CD4-positive, alpha-beta memory T cell (primary cell): ENCODE data around the gene IST1. TPM values are rescaled to one million over a fixed set of nuclear protein-coding genes. Genes with fewer than 3 reads are reported as not detected.

Experiments
- CTCF ChIA-PET: fragments of 350-600 bp; sonication (Branson Sonifier 250); formaldehyde crosslinking; loops from one replicate; lab custom pipeline; 2021; ENCODE audit warnings: inconsistent platforms; ENCODE audit not compliant: partially characterized antibody; lab: Charles Lee
- POLR2A ChIA-PET: fragments of 350-600 bp; sonication (Branson Sonifier 250); formaldehyde crosslinking; loops from one replicate; lab custom pipeline; 2021; ENCODE audit not compliant: partially characterized antibody; lab: Charles Lee
- DNase-seq, 5 donors: peaks; one replicate each; pipeline versions ENCODE4 v3.0.0 to v3.0.0-alpha.2; 2020 to 2022; ENCODE audit warnings: mixed read lengths in 1 of 5
- H3K27ac ChIP-seq: one replicate; pipeline ENCODE4 v1.7.0; 2013; ENCODE audit warnings: low read depth, low read length
- H3K27me3 ChIP-seq: 2 replicates; pipeline ENCODE4 v1.7.0; 2013; ENCODE audit warnings: mild to moderate bottlenecking, low read length, moderate library complexity; ENCODE audit not compliant: insufficient read depth
- H3K36me3 ChIP-seq: 2 replicates; pipeline ENCODE4 v1.7.0; 2013; ENCODE audit warnings: mild to moderate bottlenecking, low read length, moderate library complexity; ENCODE audit not compliant: insufficient read depth
- H3K4me1 ChIP-seq: 2 replicates; pipeline ENCODE4 v1.7.0; 2013; ENCODE audit warnings: mild to moderate bottlenecking, low read length, moderate library complexity; ENCODE audit not compliant: insufficient read depth
- H3K4me3 ChIP-seq, 2 donors: one replicate each; pipeline ENCODE4 v1.7.0; 2013; ENCODE audit warnings: low read length in 2 of 2, mild to moderate bottlenecking in 1 of 2
- H3K9me3 ChIP-seq, 2 donors: one replicate each; pipeline ENCODE4 v1.7.0; 2013; ENCODE audit warnings: low read length in 2 of 2, control low read depth in 1 of 2; ENCODE audit not compliant: control insufficient read depth in 1 of 2
- H3K27ac Mint-ChIP-seq, 7 donors: one replicate each; pipeline ENCODE4 v1.8.0; 2020 to 2021; ENCODE audit warnings: mixed read lengths in 7 of 7, mild to moderate bottlenecking in 6 of 7, inconsistent platforms in 3 of 7, moderate library complexity in 3 of 7
- H3K27me3 Mint-ChIP-seq, 2 donors: one replicate each; pipeline ENCODE4 v1.8.0; 2020 to 2021; ENCODE audit warnings: mixed read lengths in 2 of 2
- H3K36me3 Mint-ChIP-seq, 2 donors: one replicate each; pipeline ENCODE4 v1.8.0; 2020 to 2021; ENCODE audit warnings: mixed read lengths in 2 of 2, inconsistent platforms in 1 of 2, mild to moderate bottlenecking in 1 of 2
- H3K4me1 Mint-ChIP-seq, 4 donors: one replicate each; pipeline ENCODE4 v1.8.0; 2020 to 2021; ENCODE audit warnings: mixed read lengths in 4 of 4, mild to moderate bottlenecking in 1 of 4
- H3K4me3 Mint-ChIP-seq, 8 donors: one replicate each; pipeline ENCODE4 v1.8.0; 2020 to 2021; ENCODE audit warnings: mixed read lengths in 8 of 8, mild to moderate bottlenecking in 7 of 8, moderate library complexity in 6 of 8, inconsistent platforms in 3 of 8
- H3K9me3 Mint-ChIP-seq, 8 donors: one replicate each; pipeline ENCODE4 v1.8.0; 2020 to 2021; ENCODE audit warnings: mixed read lengths in 8 of 8, mild to moderate bottlenecking in 5 of 8, inconsistent platforms in 3 of 8, moderate library complexity in 1 of 8
- intact Hi-C: fragments of 100-400 bp; cut with micrococcal nuclease; formaldehyde crosslinking; loops from one replicate; pipeline ENCODE4 v1.15.1; 2023
- polyA plus RNA-seq, 2 donors: library from polyadenylated mRNA; unstranded; fragments of 300-500 nt; fragmentation: Illumina TruSeq; gene quantifications; one replicate each; pipeline ENCODE4 v1.2.3, GENCODE V29; 2021
- total RNA-seq, 2 experiments: library from RNA; stranded (reverse); gene quantifications; one replicate each; pipeline ENCODE4 v1.2.3, GENCODE V29; 2021

Gene IST1
- total and polyA plus RNA-seq, 4 experiments from 2014 or later, result 180 to 287 (median 231) TPM

- H3K4me3 Mint-ChIP-seq, result peak overlapping the region in 1 of 8 donors; percentile 10
- peaks cover 0 to 3% (median 0%) of the 10 kb centered on the region in 8 donors for H3K9me3 Mint-ChIP-seq
- peak overlapping the region in 1 of 7 donors; percentile 69 for H3K27ac Mint-ChIP-seq
Measured at GRCh38 chr16:71878911-71879310, 16.4 kb upstream of the IST1 start.

GRCh38 chr16:71880176-71880575 lies 15.2 kb upstream of the IST1 start:
- Mint-ChIP-seq H3K4me1 (peaks cover 42 to 56% (median 50%) of the 10 kb centered on the region in 4 donors), H3K9me3 (peaks cover 0 to 3% (median 0%) of the 10 kb centered on the region in 8 donors), H3K27ac (peak overlapping the region in 2 of 7 donors; percentile 78 to 89), H3K27me3 (peaks cover 0 to 3% of the 10 kb centered on the region in 2 donors), H3K36me3 (peaks cover 18 to 41% of the 10 kb centered on the region in 2 donors), H3K4me3 (peak overlapping the region in 6 of 8 donors; percentile 40 to 84 (median 58))
- Histone ChIP-seq H3K4me1 (peaks cover 46% of the 10 kb centered on the region), H3K27me3 (no peaks in the 10 kb centered on the region), H3K36me3 (peaks cover 12% of the 10 kb centered on the region), H3K4me3 (peak overlapping the region in 1 of 2 donors; percentile 42), H3K9me3 (no peaks in the 10 kb centered on the region), H3K27ac (no peak overlapping the region)
- ChIA-PET CTCF (interaction anchor here (0.6 to 5.5 kb wide), 6 partner anchors 9 to 120 kb away, joined by 3 to 53 read pairs (median 3); partner anchors contain the start of gene AP1G1), POLR2A (interaction anchor here (1.0 to 9.7 kb wide), 5 partner anchors 9 to 71 kb away, joined by 3 to 225 read pairs (median 6); partner anchors contain the start of genes AP1G1, ATXN1L and IST1)
- DNase-seq, result no peak
- intact Hi-C loops, result loop anchor here (5.0 kb wide), 2 partner anchors 158 to 318 kb away; partner anchors contain the start of gene PHLPP2

More at GRCh38 chr16:71878911-71879310, 16.4 kb upstream of the IST1 start:
- peaks cover 18% of the 10 kb centered on the region for H3K36me3 ChIP-seq
- peaks cover 41% of the 10 kb centered on the region for H3K4me1 ChIP-seq
- no peak for DNase-seq
- no peaks in the 10 kb centered on the region for H3K27me3 ChIP-seq
- H3K27ac ChIP-seq, result no peak overlapping the region
- no peaks in the 10 kb centered on the region for H3K27me3 Mint-ChIP-seq
- peaks cover 36 to 46% (median 42%) of the 10 kb centered on the region in 4 donors for H3K4me1 Mint-ChIP-seq
- CTCF ChIA-PET, result no interaction called here
- no peaks in the 10 kb centered on the region for H3K9me3 ChIP-seq
- intact Hi-C loops, result no loop called here
- POLR2A ChIA-PET, result interaction anchor here (2.6 to 9.7 kb wide), 2 partner anchors 19 to 32 kb away, joined by 9 to 225 read pairs; partner anchors contain the start of genes ATXN1L and IST1
- H3K4me3 ChIP-seq, result no peak overlapping the region
- peaks cover 23 to 41% of the 10 kb centered on the region in 2 donors for H3K36me3 Mint-ChIP-seq

GRCh38 chr16:71882505-71883167 lies 12.7 kb upstream of the IST1 start:
- Histone ChIP-seq H3K9me3 (no peaks in the 10 kb centered on the region), H3K4me3 (peak overlapping the region; percentile 67 to 72), H3K36me3 (peaks cover 12% of the 10 kb centered on the region), H3K27ac (peak overlapping the region; percentile 78), H3K4me1 (peaks cover 48% of the 10 kb centered on the region), H3K27me3 (no peaks in the 10 kb centered on the region)
- H3K36me3 Mint-ChIP-seq, result peaks cover 13 to 37% of the 10 kb centered on the region in 2 donors
- DNase-seq, result peak; percentile 82 to 91 (median 85)
- H3K27me3 Mint-ChIP-seq, result peaks cover 0 to 3% of the 10 kb centered on the region in 2 donors
- POLR2A ChIA-PET, result interaction anchor here (0.6 to 9.7 kb wide), 20 partner anchors 8 to 318 kb away, joined by 3 to 225 read pairs (median 6); partner anchors contain the start of genes AP1G1, DHX38, IST1 and TXNL4B
- H3K9me3 Mint-ChIP-seq, result peaks cover 0 to 3% (median 0%) of the 10 kb centered on the region in 8 donors
- peaks cover 43 to 61% (median 49%) of the 10 kb centered on the region in 4 donors for H3K4me1 Mint-ChIP-seq
- H3K27ac Mint-ChIP-seq, result peak overlapping the region; percentile 89 to 98 (median 92)
- CTCF ChIA-PET, result interaction anchor here (0.6 to 5.5 kb wide), 40 partner anchors 11 to 317 kb away, joined by 3 to 116 read pairs (median 5); partner anchors contain the start of genes AP1G1, IST1 and TXNL4B
- peak overlapping the region; percentile 86 to 95 (median 94) for H3K4me3 Mint-ChIP-seq
- intact Hi-C loops, result loop anchor here (1.0 to 5.0 kb wide), 5 partner anchors 13 to 320 kb away; partner anchors contain the start of genes IST1 and PHLPP2

GRCh38 chr16:71883168-71883848 lies 12.0 kb upstream of the IST1 start:
- H3K36me3 Mint-ChIP-seq, result peaks cover 13 to 37% of the 10 kb centered on the region in 2 donors
- peak overlapping the region; percentile 89 to 98 (median 92) for H3K27ac Mint-ChIP-seq
- no peaks in the 10 kb centered on the region for H3K9me3 ChIP-seq
- H3K9me3 Mint-ChIP-seq, result peaks cover 0 to 3% (median 0%) of the 10 kb centered on the region in 8 donors
- H3K27me3 ChIP-seq, result no peaks in the 10 kb centered on the region
- peak overlapping the region; percentile 78 for H3K27ac ChIP-seq
- intact Hi-C loops, result loop anchor here (2.0 to 5.0 kb wide), 3 partner anchors 77 to 321 kb away; partner anchors contain the start of gene PHLPP2
- H3K4me1 Mint-ChIP-seq, result peaks cover 43 to 61% (median 49%) of the 10 kb centered on the region in 4 donors
- H3K4me3 ChIP-seq, result peak overlapping the region; percentile 67 to 72
- H3K27me3 Mint-ChIP-seq, result peaks cover 0 to 3% of the 10 kb centered on the region in 2 donors
- H3K36me3 ChIP-seq, result peaks cover 12% of the 10 kb centered on the region
- peaks cover 48% of the 10 kb centered on the region for H3K4me1 ChIP-seq
- DNase-seq, result peak; percentile 29 to 75 (median 36)
- ChIA-PET POLR2A (interaction anchor here (0.6 to 9.7 kb wide), 20 partner anchors 9 to 318 kb away, joined by 3 to 225 read pairs (median 6); partner anchors contain the start of genes AP1G1, DHX38, IST1 and TXNL4B), CTCF (interaction anchor here (0.7 to 5.5 kb wide), 27 partner anchors 11 to 318 kb away, joined by 3 to 116 read pairs (median 7); partner anchors contain the start of genes AP1G1 and IST1)
- H3K4me3 Mint-ChIP-seq, result peak overlapping the region; percentile 86 to 95 (median 94)

- Histone ChIP-seq H3K4me3 (peak within 1 kb of the TSS; percentile 67 to 72), H3K36me3 (peaks cover 5% of the 10 kb centered on the region), H3K27ac (peak within 1 kb of the TSS; percentile 78), H3K4me1 (peaks cover 48% of the 10 kb centered on the region), H3K9me3 (no peaks in the 10 kb centered on the region), H3K27me3 (no peaks in the 10 kb centered on the region)
- Mint-ChIP-seq H3K9me3 (peaks cover 0 to 3% (median 0%) of the 10 kb centered on the region in 8 donors), H3K4me3 (peak within 1 kb of the TSS; percentile 93 to 99 (median 95)), H3K27ac (peak within 1 kb of the TSS; percentile 96 to 100 (median 97)), H3K4me1 (peaks cover 41 to 57% (median 47%) of the 10 kb centered on the region in 4 donors), H3K27me3 (peaks cover 0 to 3% of the 10 kb centered on the region in 2 donors), H3K36me3 (peaks cover 10 to 34% of the 10 kb centered on the region in 2 donors)
- intact Hi-C loops, result loop anchor here (2.0 to 5.0 kb wide), 3 partner anchors 77 to 322 kb away; partner anchors contain the start of gene PHLPP2
- CTCF ChIA-PET, result interaction anchor here (0.7 to 5.5 kb wide), 14 partner anchors 10 to 150 kb away, joined by 3 to 116 read pairs (median 7); partner anchors contain the start of genes AP1G1 and IST1
- POLR2A ChIA-PET, result interaction anchor here (0.7 to 9.7 kb wide), 16 partner anchors 8 to 319 kb away, joined by 3 to 225 read pairs (median 6); partner anchors contain the start of genes AP1G1, DHX38, IST1 and TXNL4B
- DNase-seq, result peak; percentile 72 to 90 (median 79)
Measured at GRCh38 chr16:71883849-71884638, 11.3 kb upstream of the IST1 start, which contains the start of gene ZNF821. TSS of gene ZNF821 (minus strand) at chr16:71884182. CDS start at chr16:71879946, 4,236 bp downstream.
